Epidermal melanocyte (primary cell): ENCODE results near the gene PEX13.

Experiments used
- DNase-seq: peaks from one replicate; pipeline ENCODE4 v3.0.0; 2011; ENCODE audit warnings: low spot score; ENCODE audit not compliant: insufficient read length

PEX13 gene

DNA sequence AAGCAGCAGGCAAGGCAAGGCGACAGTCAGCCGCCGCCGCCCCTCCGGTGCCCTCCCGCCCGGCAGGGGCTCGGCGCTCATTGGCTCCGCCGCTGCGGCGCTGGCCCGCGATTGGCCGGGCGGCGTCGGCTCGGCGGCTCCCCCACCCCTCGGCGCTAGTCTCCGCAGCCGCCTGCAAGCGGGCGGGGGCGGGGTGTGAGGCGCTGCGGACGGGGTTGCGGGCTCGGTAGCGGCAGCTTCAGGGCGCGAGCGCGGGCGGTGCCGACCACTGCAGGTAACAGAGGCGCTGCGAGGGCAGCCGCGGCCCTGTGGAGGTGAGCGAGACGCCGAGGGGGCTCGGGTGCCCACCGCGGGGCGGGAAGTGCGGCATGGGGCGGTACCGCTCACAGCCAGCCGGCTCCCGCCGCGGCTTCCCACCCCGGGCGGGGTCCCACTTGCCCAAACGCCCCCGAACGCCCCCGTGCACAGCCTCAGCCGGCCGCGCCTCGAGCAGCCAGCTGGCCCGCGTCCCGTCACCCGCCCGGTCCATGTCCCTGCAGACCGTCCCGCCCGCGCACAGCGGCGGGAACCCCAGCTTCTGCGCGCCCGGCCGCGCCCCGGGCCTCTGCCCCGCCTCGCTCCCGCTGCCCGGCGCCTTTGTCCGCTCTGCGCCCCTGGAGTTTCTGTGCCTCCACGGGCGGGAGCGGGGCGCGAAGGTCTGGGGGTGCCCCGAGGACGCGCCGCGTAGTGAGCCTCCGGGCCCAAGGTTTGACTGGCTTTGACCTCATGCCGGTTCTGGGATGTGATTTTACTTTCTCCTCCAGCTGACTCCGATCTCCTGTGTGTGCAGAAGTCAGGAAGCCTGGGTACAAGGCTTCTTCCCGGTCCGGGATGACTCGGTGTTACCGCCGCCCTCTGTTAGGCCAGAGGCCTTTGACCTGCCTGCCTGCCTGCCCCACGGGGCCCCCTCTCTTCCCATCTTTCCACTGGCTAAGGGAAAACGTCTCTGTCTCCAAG is 48.5 kb downstream of the PEX13 start, which contains the start of gene SANBR:
SANBR (plus strand) TSS at position 158 of the 996 bp plus-strand sequence. CDS start 4,480 bp downstream, outside the sequence.
- peak; percentile 59 for DNase-seq

DNA sequence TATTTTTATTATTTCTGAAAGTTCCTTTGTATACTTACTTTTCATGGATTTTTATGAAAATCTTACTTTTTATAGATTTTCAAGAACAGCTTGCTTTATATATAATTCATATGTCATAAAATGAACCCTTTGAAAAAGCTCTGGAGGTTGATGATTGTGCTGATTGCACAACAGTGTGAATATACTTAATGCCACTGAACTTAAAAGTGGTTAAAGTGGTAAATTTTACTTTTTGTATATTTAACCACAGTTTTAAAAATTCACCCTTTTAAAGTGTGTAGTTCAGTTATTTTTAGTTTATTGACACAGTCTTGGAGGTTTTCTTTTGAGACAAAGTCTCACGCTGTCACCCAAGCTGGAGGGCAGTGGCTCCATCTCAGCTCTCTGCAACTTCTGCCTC is 56.6 kb downstream of the PEX13 start:
- no peak for DNase-seq

DNA sequence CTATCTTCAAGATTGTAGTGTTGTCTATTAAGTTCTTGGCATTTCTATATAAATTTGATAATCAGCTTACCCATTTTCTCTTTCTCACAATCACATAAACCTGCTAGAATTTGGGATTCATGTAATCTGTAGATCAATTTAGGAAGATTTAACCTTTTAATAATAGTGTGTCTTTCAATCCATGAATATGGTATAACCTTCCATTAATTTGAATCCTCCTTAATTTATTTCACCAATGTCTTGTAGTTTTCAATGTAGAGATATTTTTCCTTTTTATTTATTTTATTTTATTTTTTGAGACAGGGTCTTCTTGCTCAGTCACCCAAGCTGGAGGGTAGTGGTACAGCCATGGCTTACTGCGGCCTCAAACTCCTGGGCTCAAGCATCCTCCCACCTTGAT is 68.4 kb downstream of the PEX13 start:
- DNase-seq = no peak

GRCh38 chr2:61089797-61090196 is 72.3 kb downstream of the PEX13 start:
- DNase-seq = no peak

- no peak for DNase-seq
These were observed 72.9 kb downstream of the PEX13 start for GRCh38 chr2:61090386-61090921.

DNA sequence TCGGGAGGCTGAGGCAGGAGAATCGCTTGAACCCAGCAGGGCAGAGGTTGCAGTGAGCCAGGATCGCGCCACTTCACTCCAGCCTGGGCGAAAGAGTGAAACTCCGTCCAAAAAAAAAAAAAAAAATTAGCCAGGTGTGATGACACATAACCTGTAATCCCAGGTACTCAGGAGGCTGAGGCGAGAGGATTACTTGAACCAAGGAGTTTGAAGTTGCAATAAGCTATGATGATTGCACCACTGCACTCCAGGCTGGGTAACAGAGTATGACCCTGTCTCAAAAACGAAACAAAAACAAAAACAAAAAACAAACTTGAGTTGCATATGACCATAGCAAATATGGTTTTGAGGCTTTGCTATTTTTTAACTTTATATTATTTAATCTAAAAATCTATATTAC is 74.0 kb downstream of the PEX13 start:
- no peak for DNase-seq

- DNase-seq = no peak
These were observed 78.9 kb downstream of the PEX13 start for GRCh38 chr2:61096438-61096837.

DNA sequence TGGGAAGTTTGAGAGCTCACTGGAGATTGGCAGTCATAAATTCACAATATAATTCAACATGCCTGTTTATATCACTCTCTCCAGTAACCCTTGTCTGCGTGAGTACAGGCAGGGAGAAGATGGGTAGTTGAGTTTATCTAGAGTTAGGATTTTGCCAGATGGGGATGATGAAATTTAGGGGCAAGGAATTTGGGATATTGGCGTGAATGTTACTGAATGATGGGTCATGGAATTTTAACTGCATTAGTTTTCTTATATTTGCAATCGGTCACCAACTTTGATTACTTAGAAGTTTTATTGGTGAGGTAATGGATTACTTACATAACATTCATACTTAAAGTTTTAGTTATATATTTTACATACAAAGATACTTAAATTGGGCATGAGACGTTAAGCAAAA is 83.3 kb downstream of the PEX13 start:
- peak; percentile 14 for DNase-seq
